Transverse colon (tissue), 4 donors: ENCODE measurements around the gene TMEM263.

Experiments
- CTCF ChIP-seq, 5 experiments: fragments of 200-600 bp in 3 of 5; fragments of 450-650 bp in 2 of 5; sonication (generic) in 3 of 5; IDR thresholded peaks; 1 replicate in 2 of 5; 2 replicates in 3 of 5; pipeline ENCODE4 v1.5.1; 2016 to 2017; ENCODE audit warnings: antibody characterized with exemption in 5 of 5, inconsistent platforms in 3 of 5, mild to moderate bottlenecking in 2 of 5, moderate library complexity in 1 of 5
- EP300 ChIP-seq: sonication (generic); formaldehyde crosslinking; IDR thresholded peaks from one replicate; pipeline ENCODE4 v1.6.1; 2017; ENCODE audit warnings: antibody characterized with exemption, low read depth
- POLR2A ChIP-seq: fragments of 450-650 bp; IDR thresholded peaks from one replicate; pipeline ENCODE4 v1.6.1; 2016; ENCODE audit warnings: antibody characterized with exemption, mild to moderate bottlenecking, moderate library complexity
- POLR2AphosphoS5 ChIP-seq, 3 donors: sonication (generic); formaldehyde crosslinking; IDR thresholded peaks; one replicate each; pipeline ENCODE4 v1.6.1; 2016; ENCODE audit warnings: antibody characterized with exemption in 3 of 3

GRCh38 chr12:106941481-106942156 lies 14.1 kb upstream of the TMEM263 start:
- TF ChIP-seq POLR2A (no peak), CTCF (IDR thresholded peaks at IDR 0.05) (no peak), POLR2AphosphoS5 (IDR thresholded peaks at IDR 0.05) (no peak), EP300 (no peak)
